IgD-negative memory B cell (primary cell): Measurements from ENCODE around the gene EYS. TPM values are rescaled to one million over a fixed set of nuclear protein-coding genes. Genes with fewer than 3 reads are reported as not detected.

Experiments
- H3K27ac Mint-ChIP-seq, 3 donors: one replicate each; pipeline ENCODE4 v1.8.0; 2020 to 2022; ENCODE audit warnings: mild to moderate bottlenecking in 3 of 3, mixed read lengths in 3 of 3, moderate library complexity in 1 of 3
- H3K27me3 Mint-ChIP-seq: one replicate; pipeline ENCODE4 v1.8.0; 2021; ENCODE audit warnings: mixed read lengths
- H3K36me3 Mint-ChIP-seq: one replicate; pipeline ENCODE4 v1.8.0; 2020; ENCODE audit warnings: mild to moderate bottlenecking, mixed read lengths
- H3K4me1 Mint-ChIP-seq, 3 donors: one replicate each; pipeline ENCODE4 v1.8.0; 2020 to 2022; ENCODE audit warnings: mixed read lengths in 3 of 3, mild to moderate bottlenecking in 1 of 3
- H3K4me3 Mint-ChIP-seq, 4 donors: one replicate each; pipeline ENCODE4 v1.8.0; 2020 to 2022; ENCODE audit warnings: mild to moderate bottlenecking in 4 of 4, mixed read lengths in 4 of 4, moderate library complexity in 3 of 4
- H3K9me3 Mint-ChIP-seq, 3 donors: one replicate each; pipeline ENCODE4 v1.8.0; 2020 to 2021; ENCODE audit warnings: mixed read lengths in 3 of 3, mild to moderate bottlenecking in 1 of 3
- polyA plus RNA-seq: library from polyadenylated mRNA; unstranded; fragments of 300-500 nt; fragmentation: Illumina TruSeq; gene quantifications from one replicate; pipeline ENCODE4 v1.2.3, GENCODE V29; 2021

EYS gene
- polyA plus RNA-seq, 1 donor from 2014 or later = 0.04 TPM

DNA sequence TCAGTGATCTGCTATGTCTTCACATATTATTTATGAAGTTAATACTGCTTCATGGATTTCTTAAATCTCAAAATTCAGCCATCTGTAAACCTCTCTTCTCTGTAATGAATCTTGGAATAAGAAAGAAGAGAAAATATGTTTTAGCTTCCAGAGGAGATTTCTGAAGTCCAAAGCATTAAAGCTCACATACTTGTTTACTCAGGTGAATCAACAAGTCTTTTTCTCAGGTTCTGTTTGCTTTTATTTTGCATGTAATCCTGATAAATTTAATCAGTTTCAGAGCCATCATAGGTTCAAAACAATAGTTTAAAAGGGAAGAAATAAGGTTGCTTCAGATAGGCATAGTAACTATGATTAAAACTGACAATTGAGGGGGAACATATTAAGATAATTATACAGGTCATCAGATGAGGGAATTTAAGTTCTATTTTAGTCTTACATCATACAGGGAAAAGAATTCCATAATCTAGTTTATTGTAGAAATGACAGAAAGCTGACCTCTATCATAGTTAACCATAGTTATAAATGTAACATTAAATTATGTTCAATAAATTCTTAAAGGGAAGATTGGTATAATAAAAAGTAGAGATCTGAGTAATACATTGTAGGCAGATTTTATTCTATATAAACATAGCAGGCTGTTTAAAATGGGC lies 716.2 kb downstream of the EYS start:
- Mint-ChIP-seq H3K36me3 (no peaks in the 10 kb centered on the region), H3K27ac (no peak overlapping the region), H3K4me1 (no peaks in the 10 kb centered on the region)

DNA sequence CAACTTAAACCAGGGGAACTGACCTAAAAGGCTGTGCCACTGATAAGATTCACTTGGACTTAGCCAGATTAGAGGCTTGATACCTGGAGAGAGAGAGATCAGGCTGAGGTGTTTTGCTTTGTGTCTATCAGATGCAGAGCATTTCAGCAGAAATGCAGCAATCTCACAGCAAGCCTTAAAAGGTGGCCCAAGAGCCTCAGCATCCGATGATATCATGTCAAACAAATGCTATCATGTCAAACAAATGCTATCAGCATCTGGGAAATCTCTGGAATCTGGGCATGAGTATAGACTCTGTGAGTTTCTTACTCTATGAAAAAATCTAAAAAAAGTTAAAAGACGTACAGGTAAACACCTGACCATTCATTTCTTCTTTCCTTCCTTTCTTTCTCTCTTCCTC lies 718.9 kb downstream of the EYS start:
- Mint-ChIP-seq H3K9me3 (peaks cover 0 to 1% (median 1%) of the 10 kb centered on the region in 3 donors), H3K27me3 (no peaks in the 10 kb centered on the region), H3K36me3 (no peaks in the 10 kb centered on the region), H3K4me3 (no peak overlapping the region), H3K27ac (no peak overlapping the region), H3K4me1 (no peaks in the 10 kb centered on the region)

More for the DNA sequence above, 716.2 kb downstream of the EYS start:
- no peak overlapping the region for H3K4me3 Mint-ChIP-seq
- H3K9me3 Mint-ChIP-seq = peaks cover 0 to 1% (median 0%) of the 10 kb centered on the region in 3 donors
- H3K27me3 Mint-ChIP-seq = no peaks in the 10 kb centered on the region

DNA sequence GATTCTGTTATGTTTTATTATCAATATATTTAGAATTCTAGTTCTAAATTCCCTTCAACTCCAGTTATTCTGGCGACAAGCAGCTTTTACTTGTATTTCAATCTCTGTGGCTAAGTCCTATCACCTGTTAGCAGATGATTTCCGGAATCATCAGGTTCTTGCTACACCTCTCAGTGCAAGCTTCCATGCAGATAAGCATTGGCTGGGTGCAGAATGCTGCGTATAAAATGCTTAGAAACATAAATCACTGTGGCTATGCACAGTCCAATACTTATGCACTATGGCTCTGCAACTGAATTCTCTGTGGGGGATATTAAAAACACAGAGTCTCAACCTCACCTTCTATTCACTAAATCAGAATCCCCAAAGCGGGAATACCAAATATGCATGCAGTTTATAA lies 720.0 kb downstream of the EYS start:
- peaks cover 0 to 1% (median 0%) of the 10 kb centered on the region in 3 donors for H3K9me3 Mint-ChIP-seq
- H3K27ac Mint-ChIP-seq = no peak overlapping the region
- no peaks in the 10 kb centered on the region for H3K4me1 Mint-ChIP-seq
- no peaks in the 10 kb centered on the region for H3K27me3 Mint-ChIP-seq
- H3K4me3 Mint-ChIP-seq = no peak overlapping the region
- H3K36me3 Mint-ChIP-seq = no peaks in the 10 kb centered on the region

DNA sequence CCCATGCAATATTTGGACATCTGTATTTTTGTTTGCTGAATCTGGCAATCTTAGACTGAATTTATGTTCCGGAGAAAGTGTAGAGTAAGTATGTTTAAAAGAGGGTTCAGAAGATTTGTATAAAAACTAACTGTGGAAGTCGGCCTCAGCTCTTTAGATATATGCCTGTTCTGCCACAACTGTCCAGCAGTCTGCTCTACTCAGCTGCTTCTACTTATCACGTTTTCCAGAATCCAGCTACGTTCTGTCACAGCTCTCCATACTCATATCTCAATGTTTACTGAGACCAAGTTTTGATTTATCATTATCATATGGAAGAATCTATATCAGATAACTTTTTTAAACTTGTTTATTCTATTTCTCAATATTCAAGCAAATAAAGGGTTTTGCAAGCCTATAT lies 721.3 kb downstream of the EYS start:
- H3K27ac Mint-ChIP-seq = no peak overlapping the region
- no peak overlapping the region for H3K4me3 Mint-ChIP-seq
- H3K9me3 Mint-ChIP-seq = peaks cover 0 to 3% (median 0%) of the 10 kb centered on the region in 3 donors
- H3K36me3 Mint-ChIP-seq = no peaks in the 10 kb centered on the region
- H3K4me1 Mint-ChIP-seq = no peaks in the 10 kb centered on the region
- no peaks in the 10 kb centered on the region for H3K27me3 Mint-ChIP-seq

DNA sequence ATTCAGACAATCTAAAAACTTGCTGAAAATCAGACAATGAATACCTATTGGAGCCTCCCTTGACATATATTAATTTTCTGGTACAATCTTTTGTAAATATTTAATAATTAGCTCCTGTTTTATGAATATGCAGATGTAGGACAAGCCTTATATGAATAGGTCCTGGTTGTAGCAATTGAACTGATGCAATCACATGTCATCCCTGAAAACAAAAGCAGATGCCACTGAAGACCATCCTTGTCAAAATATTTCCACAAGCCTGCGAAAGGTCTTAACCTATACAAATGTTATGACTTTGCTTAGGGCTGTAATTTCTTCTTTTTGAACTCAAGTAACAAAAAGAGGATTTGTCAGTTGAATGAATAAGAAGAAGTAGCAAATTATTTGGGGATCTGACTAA lies 722.1 kb downstream of the EYS start:
- Mint-ChIP-seq H3K36me3 (no peaks in the 10 kb centered on the region), H3K27me3 (no peaks in the 10 kb centered on the region), H3K9me3 (peaks cover 0 to 3% (median 0%) of the 10 kb centered on the region in 3 donors), H3K4me3 (no peak overlapping the region), H3K27ac (no peak overlapping the region), H3K4me1 (no peaks in the 10 kb centered on the region)

DNA sequence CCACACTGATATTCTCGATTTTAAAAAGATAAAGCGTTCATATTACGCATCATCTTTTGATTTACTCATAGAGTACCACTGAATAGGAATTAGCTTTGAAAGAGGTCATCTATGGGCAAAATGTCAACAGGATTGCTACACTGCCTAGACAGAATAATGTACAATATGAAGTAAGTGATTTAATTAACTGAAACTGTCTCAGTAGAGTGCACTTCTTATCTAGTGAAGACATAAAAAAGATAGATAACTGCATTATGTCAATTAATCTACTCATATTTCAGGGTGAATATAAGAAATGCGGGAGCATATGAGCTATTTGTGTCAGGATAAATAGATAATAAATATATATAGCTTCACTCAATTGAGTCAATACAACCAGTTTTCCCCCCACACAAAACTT lies 723.9 kb downstream of the EYS start:
- H3K27me3 Mint-ChIP-seq = no peaks in the 10 kb centered on the region
- peaks cover 0 to 3% (median 3%) of the 10 kb centered on the region in 3 donors for H3K9me3 Mint-ChIP-seq
- H3K4me3 Mint-ChIP-seq = no peak overlapping the region
- no peaks in the 10 kb centered on the region for H3K36me3 Mint-ChIP-seq
- no peaks in the 10 kb centered on the region for H3K4me1 Mint-ChIP-seq
- H3K27ac Mint-ChIP-seq = no peak overlapping the region

DNA sequence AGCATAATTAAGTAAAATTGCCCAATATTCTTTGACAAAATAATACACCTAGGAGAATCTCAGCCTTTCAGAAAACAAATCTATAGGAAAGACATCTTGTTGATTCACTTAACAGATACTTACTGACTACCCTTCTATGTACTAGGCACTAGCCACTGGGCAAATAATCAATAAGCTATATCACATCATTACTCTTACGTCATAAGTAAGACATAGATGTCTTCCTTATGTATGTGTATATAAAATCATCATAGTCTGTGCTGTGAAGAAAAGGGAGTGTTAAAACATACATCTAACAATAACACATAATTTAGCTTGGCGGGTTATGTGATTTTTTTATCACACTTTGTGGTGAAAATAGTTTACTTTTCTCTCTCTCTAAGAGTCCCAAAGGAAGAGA lies 733.9 kb downstream of the EYS start:
- Mint-ChIP-seq H3K27me3 (no peaks in the 10 kb centered on the region), H3K36me3 (no peaks in the 10 kb centered on the region)

DNA sequence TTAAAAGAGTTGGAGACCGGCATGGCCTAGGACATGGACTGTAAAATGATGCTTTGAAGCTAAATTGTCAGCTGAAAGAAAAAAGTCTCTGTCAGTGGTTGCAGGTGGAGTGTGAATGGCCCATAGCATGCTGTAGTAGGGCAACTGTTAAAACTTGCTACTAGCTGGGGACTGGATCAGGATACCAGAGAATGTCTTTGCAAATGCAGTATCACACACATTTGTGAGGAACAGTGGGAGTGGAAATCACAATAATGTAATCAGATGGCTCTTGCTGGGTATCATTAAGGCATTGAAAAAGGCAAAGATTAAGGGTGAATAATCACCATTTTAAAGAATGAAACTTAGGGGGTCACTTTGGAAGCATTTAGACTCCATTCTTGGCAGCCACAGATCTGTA lies 737.9 kb downstream of the EYS start:
- Mint-ChIP-seq H3K4me3 (no peak overlapping the region), H3K27ac (no peak overlapping the region), H3K27me3 (no peaks in the 10 kb centered on the region), H3K36me3 (no peaks in the 10 kb centered on the region), H3K9me3 (peaks cover 0 to 16% (median 1%) of the 10 kb centered on the region in 3 donors), H3K4me1 (no peaks in the 10 kb centered on the region)

More for the DNA sequence above, 733.9 kb downstream of the EYS start:
- H3K9me3 Mint-ChIP-seq = peaks cover 0 to 21% (median 1%) of the 10 kb centered on the region in 3 donors
- no peak overlapping the region for H3K27ac Mint-ChIP-seq
- H3K4me3 Mint-ChIP-seq = no peak overlapping the region
- no peaks in the 10 kb centered on the region for H3K4me1 Mint-ChIP-seq

DNA sequence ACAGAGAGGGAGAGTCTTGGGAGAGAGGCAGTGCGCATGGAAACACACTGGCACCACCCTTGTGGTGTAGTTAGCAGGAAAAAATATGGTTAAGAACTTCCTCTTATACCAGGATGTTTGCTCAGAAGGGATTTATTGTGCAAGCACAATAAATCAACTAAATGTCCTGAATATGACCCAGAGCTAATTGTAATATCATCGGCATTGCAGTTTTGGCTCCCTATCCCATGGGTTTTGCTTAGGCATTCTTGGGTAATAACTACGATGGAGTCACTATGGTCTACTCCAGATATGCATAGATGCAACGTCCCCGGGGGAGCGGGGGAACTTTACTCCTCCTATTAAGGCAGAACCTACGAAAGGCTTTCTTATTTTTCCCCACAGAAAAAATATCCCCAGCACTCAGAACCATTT lies 751.6 kb downstream of the EYS start:
- Mint-ChIP-seq H3K27ac (no peak overlapping the region), H3K27me3 (no peaks in the 10 kb centered on the region), H3K9me3 (peaks cover 2 to 11% (median 2%) of the 10 kb centered on the region in 3 donors), H3K4me1 (no peaks in the 10 kb centered on the region), H3K36me3 (no peaks in the 10 kb centered on the region), H3K4me3 (no peak overlapping the region)

DNA sequence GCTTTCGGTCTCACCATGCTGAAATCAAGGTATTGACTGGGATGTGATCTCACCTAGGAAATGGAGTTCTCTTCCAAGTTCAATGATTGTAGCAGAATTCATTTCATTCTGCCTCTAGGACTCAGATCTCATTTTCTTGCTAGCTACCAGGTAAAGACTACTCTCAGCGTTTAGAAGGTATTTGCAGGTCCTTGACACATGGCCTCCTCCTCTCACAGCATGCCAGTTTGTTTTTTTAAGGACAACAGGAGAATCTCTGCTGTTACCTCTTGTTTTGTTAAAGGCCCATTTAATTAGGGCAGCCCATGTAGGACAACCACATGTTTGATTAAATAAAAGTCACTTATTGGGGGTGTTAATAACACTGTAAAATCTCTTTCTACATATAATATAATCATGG lies 757.8 kb downstream of the EYS start:
- Mint-ChIP-seq H3K4me3 (no peak overlapping the region), H3K27me3 (no peaks in the 10 kb centered on the region), H3K4me1 (no peaks in the 10 kb centered on the region), H3K9me3 (peaks cover 0 to 12% (median 1%) of the 10 kb centered on the region in 3 donors), H3K27ac (no peak overlapping the region), H3K36me3 (no peaks in the 10 kb centered on the region)

DNA sequence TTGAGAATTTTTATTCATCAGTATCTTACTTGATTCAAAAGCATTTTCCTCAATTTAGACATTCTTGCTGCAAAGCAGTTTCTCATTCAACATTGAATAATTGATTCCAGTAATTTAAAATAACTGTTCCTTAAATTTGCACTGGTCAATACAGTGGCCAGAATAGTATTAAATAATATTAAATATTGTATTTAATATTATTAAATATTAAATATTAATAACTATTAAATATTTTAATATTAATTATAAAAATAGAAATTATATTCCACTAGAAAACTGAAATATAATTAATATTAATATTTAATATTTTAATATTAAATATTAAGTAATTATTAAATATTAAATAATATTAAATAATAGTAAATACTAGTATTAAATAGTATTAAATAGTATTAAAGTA lies 758.8 kb downstream of the EYS start:
- Mint-ChIP-seq H3K4me1 (no peaks in the 10 kb centered on the region), H3K4me3 (no peak overlapping the region), H3K36me3 (no peaks in the 10 kb centered on the region), H3K9me3 (peaks cover 1 to 17% (median 2%) of the 10 kb centered on the region in 3 donors), H3K27ac (no peak overlapping the region), H3K27me3 (no peaks in the 10 kb centered on the region)

DNA sequence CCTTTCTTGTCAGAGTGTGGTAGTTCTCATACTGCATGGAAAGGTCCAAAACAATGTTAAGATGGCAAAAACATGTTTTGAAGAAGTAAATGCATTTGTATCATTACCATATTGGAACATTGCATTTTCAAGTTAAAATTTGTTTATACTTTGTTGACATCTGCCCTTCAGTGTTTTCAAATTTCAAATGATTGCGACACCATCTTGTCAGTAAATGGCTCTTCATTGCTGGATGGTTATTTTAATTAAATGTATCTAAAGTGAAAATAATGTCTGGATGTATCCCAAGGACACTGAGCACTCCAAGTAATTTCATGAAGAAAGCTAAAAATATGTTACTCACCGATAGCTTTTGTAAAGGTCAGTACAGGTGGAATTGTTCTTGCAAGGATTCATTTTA lies 761.6 kb downstream of the EYS start:
- H3K9me3 Mint-ChIP-seq = peaks cover 1 to 13% (median 5%) of the 10 kb centered on the region in 3 donors
- H3K27ac Mint-ChIP-seq = no peak overlapping the region
- H3K27me3 Mint-ChIP-seq = no peaks in the 10 kb centered on the region
- no peak overlapping the region for H3K4me3 Mint-ChIP-seq
- no peaks in the 10 kb centered on the region for H3K36me3 Mint-ChIP-seq
- no peaks in the 10 kb centered on the region for H3K4me1 Mint-ChIP-seq

DNA sequence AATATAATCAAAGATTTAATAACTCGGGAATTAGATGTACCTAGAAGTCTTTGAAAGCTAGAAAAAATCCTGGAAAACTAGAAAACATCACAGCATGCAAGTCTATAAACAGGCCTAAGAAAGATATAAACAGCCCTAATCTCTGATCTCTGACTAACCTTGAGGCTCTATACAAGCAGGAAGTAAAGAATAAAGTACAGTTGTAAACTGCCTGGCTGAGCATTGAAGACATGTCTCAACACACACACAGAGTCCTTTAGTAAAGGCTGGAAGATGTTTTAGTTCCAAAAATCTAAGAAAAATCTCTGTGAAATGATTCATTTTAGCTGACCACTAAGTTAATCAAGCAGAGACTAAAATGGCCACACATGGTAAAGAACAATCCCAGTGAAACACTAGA lies 774.5 kb downstream of the EYS start:
- no peaks in the 10 kb centered on the region for H3K36me3 Mint-ChIP-seq
- no peak overlapping the region for H3K27ac Mint-ChIP-seq
- H3K9me3 Mint-ChIP-seq = peaks cover 0 to 14% (median 4%) of the 10 kb centered on the region in 3 donors
- no peaks in the 10 kb centered on the region for H3K27me3 Mint-ChIP-seq
- H3K4me3 Mint-ChIP-seq = no peak overlapping the region
- H3K4me1 Mint-ChIP-seq = no peaks in the 10 kb centered on the region

DNA sequence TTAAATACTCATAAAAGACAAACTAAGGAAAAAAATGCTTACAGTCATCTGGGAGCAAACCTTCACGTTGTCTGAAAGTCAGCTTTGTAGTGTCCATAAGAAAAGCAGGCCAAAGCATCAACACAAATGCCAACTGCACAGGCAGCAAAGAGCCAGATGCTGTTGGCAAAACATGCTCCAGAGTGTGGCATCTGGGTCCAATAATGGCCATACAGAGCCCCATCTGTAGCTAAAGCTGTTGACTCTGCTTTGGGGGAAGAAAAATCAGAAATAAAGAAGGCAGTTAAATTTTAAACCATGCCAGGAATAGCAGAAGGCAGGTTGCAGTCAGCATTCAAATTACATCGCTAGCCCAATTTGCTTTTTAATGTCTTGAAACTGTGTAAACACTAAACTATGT lies 776.3 kb downstream of the EYS start:
- no peak overlapping the region for H3K4me3 Mint-ChIP-seq
- no peaks in the 10 kb centered on the region for H3K36me3 Mint-ChIP-seq
- H3K9me3 Mint-ChIP-seq = peaks cover 0 to 12% (median 4%) of the 10 kb centered on the region in 3 donors
- H3K27me3 Mint-ChIP-seq = no peaks in the 10 kb centered on the region
- H3K27ac Mint-ChIP-seq = no peak overlapping the region
- no peaks in the 10 kb centered on the region for H3K4me1 Mint-ChIP-seq

DNA sequence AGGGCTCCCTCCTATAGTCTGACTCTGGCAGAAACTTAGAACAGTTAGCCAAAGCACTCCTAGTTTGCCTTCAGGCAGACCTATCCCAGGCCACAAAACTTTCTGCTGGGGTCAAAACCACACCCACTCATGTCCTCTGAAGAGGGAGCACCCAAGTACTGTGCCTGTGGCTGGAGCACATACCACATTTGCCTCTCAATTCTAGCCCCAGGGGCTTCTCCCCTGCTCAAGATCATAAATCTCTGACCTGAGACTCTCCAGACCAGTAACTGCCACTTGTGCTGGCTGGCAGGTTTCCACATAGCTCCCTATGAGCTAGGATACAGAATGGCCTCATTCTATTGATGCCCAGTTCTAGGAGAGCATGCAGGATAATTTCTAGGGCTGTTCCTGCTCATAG lies 781.0 kb downstream of the EYS start:
- Mint-ChIP-seq H3K4me3 (no peak overlapping the region), H3K27me3 (no peaks in the 10 kb centered on the region), H3K4me1 (no peaks in the 10 kb centered on the region), H3K9me3 (peaks cover 0 to 12% (median 1%) of the 10 kb centered on the region in 3 donors), H3K36me3 (no peaks in the 10 kb centered on the region), H3K27ac (no peak overlapping the region)

DNA sequence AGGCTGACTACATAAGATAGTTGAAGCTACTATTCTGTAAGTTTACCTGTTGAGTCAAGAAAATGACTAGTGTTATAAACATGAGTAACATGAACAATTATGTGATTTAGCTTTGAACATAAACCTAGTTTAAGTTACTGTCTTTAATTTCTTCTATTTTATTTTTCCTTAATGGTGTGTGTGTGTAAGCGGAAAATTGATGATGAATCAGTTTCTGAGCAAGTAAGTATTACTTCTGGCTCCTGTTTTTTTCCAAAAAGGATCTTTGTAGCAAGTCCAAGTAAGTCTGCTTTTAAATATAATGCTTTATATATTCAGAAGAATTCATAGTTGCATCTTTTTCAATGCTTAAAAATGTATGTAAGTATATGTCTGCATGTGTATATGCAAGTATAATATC lies 786.8 kb downstream of the EYS start:
- H3K4me1 Mint-ChIP-seq = no peaks in the 10 kb centered on the region
- H3K4me3 Mint-ChIP-seq = no peak overlapping the region
- H3K36me3 Mint-ChIP-seq = no peaks in the 10 kb centered on the region
- H3K27ac Mint-ChIP-seq = no peak overlapping the region
- no peaks in the 10 kb centered on the region for H3K27me3 Mint-ChIP-seq
- H3K9me3 Mint-ChIP-seq = peaks cover 2 to 21% (median 2%) of the 10 kb centered on the region in 3 donors
